Stimulated activated CD4-positive, alpha-beta T cell treated with anti-CD3 and anti-CD28 coated beads, TNF-alpha, amount 100 ng/mL, for 48 hours (primary cell): ENCODE results near the gene PLIN3.
A peak's percentile ranks its signal among the peaks of the same experiment; 100 is the strongest.
"Not testable (repeated sequence)": the region's sequence is repeated elsewhere in the genome, so short reads cannot be mapped to it uniquely, and the experiment has no call there.

Experiments
- DNase-seq, 3 donors: peaks; one replicate each; pipeline ENCODE4 v3.0.0-alpha.2; 2020; ENCODE audit warnings: low read depth in 3 of 3

PLIN3 gene

GRCh38 chr19:4847190-4847973 lies 20.1 kb downstream of the PLIN3 start:
- no peak for DNase-seq

GRCh38 chr19:4845975-4846374 lies 21.5 kb downstream of the PLIN3 start:
- not testable (repeated sequence) for DNase-seq

- no peak for DNase-seq
Measured at GRCh38 chr19:4844348-4845179, 22.9 kb downstream of the PLIN3 start.

- no peak for DNase-seq
Measured at GRCh38 chr19:4843647-4843965, 23.9 kb downstream of the PLIN3 start.

GRCh38 chr19:4839192-4839591 lies 28.3 kb downstream of the PLIN3 start:
- DNase-seq, result no peak

GRCh38 chr19:4832776-4833175 lies 34.7 kb downstream of the PLIN3 start:
- no peak for DNase-seq

GRCh38 chr19:4831979-4832340 lies 35.5 kb downstream of the PLIN3 start:
- not testable (repeated sequence) for DNase-seq

GRCh38 chr19:4831304-4831978 lies 36.0 kb downstream of the PLIN3 start, which contains the start of gene TICAM1:
Gene TICAM1 (minus strand): TSS chr19:4831712. CDS start chr19:4818377, 13,335 bp downstream.
- DNase-seq, result peak; percentile 60 to 75 (median 61)

GRCh38 chr19:4830768-4831265 lies 36.6 kb downstream of the PLIN3 start:
- DNase-seq, result no peak

- no peak for DNase-seq
Measured at GRCh38 chr19:4830332-4830731, 37.1 kb downstream of the PLIN3 start.

- no peak for DNase-seq
Measured at GRCh38 chr19:4829001-4829712, 38.3 kb downstream of the PLIN3 start.

- DNase-seq, result no peak
Measured at GRCh38 chr19:4823577-4823976, 43.9 kb downstream of the PLIN3 start.

GRCh38 chr19:4822354-4822753 lies 45.1 kb downstream of the PLIN3 start:
- DNase-seq, result not testable (repeated sequence)

- no peak for DNase-seq
Measured at GRCh38 chr19:4821265-4821664, 46.2 kb downstream of the PLIN3 start.

- DNase-seq, result no peak
Measured at GRCh38 chr19:4817467-4818277, 49.8 kb downstream of the PLIN3 start.

- no peak for DNase-seq
Measured at GRCh38 chr19:4816950-4817278, 50.6 kb downstream of the PLIN3 start.

- no peak for DNase-seq
Measured at GRCh38 chr19:4816202-4816949, 51.1 kb downstream of the PLIN3 start.

GRCh38 chr19:4815426-4816201 lies 51.9 kb downstream of the PLIN3 start:
- DNase-seq, result peak; percentile 61 to 79 (median 68)
